ENCODE measurements around the gene AMZ2.

DNA sequence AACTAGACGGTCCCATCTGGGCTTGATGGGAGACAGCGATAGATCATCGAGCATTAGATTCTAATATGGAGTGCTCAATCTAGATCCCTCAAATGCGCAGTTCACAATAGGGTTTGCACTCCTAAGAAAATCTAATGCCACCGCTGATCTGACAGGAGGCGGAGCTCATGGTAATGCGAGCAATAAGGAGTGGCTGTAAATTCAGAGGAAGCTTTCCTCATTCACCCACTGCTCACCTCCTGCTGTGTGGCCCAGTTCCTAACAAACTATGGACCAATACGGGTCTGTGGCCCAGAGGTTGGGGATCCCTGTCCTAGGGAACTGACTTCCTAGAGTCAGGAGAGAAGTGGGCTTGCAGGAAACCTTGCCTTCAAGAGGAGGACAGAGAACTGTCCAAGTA, 25.2 kb upstream of the AMZ2 start:
- TF ChIP-seq, protein P1, sequence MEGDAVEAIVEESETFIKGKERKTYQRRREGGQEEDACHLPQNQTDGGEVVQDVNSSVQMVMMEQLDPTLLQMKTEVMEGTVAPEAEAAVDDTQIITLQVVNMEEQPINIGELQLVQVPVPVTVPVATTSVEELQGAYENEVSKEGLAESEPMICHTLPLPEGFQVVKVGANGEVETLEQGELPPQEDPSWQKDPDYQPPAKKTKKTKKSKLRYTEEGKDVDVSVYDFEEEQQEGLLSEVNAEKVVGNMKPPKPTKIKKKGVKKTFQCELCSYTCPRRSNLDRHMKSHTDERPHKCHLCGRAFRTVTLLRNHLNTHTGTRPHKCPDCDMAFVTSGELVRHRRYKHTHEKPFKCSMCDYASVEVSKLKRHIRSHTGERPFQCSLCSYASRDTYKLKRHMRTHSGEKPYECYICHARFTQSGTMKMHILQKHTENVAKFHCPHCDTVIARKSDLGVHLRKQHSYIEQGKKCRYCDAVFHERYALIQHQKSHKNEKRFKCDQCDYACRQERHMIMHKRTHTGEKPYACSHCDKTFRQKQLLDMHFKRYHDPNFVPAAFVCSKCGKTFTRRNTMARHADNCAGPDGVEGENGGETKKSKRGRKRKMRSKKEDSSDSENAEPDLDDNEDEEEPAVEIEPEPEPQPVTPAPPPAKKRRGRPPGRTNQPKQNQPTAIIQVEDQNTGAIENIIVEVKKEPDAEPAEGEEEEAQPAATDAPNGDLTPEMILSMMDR (IDR thresholded peaks at IDR 0.05): no peak
- TF ChIP-seq POLR2AphosphoS5 (IDR thresholded peaks at IDR 0.05) (no peak), POLR2A (IDR thresholded peaks at IDR 0.05) (no peak)

All from transverse colon (tissue), 4 donors.